Nephron (organoid): ENCODE data around the gene PSMB8.
A peak's percentile ranks its signal among the peaks of the same experiment; 100 is the strongest.

ENCODE experiments used
- H3K27ac Mint-ChIP-seq, 3 experiments: 2 replicates each; pipeline ENCODE4 v1.8.0; 2020; ENCODE audit warnings: mixed read lengths in 3 of 3, mild to moderate bottlenecking in 2 of 3, moderate library complexity in 1 of 3
- H3K27me3 Mint-ChIP-seq: 2 replicates; pipeline ENCODE4 v1.8.0; 2021; ENCODE audit warnings: low read depth, mild to moderate bottlenecking, moderate library complexity, mixed read lengths
- H3K36me3 Mint-ChIP-seq: 2 replicates; pipeline ENCODE4 v1.8.0; 2020; ENCODE audit warnings: low read depth, mixed read lengths
- H3K4me1 Mint-ChIP-seq: 2 replicates; pipeline ENCODE4 v1.8.0; 2020; ENCODE audit warnings: mixed read lengths
- H3K4me3 Mint-ChIP-seq, 3 experiments: 2 replicates each; pipeline ENCODE4 v1.8.0; 2020; ENCODE audit warnings: mild to moderate bottlenecking in 3 of 3, mixed read lengths in 3 of 3, moderate library complexity in 2 of 3
- H3K9me3 Mint-ChIP-seq: 2 replicates; pipeline ENCODE4 v1.8.0; 2020; ENCODE audit warnings: mixed read lengths
- TF ChIP-seq, protein P1 (sequence below), 3 experiments: fragments of 200-600 bp; sonication (generic); IDR thresholded peaks; one replicate each; pipeline ENCODE4 v1.5.0; 2021; ENCODE audit warnings: antibody characterized with exemption in 3 of 3; ENCODE audit not compliant: unreplicated experiment in 3 of 3

PSMB8 gene

GRCh38 chr6:32803416-32803815, 40.4 kb downstream of the PSMB8 start:
- Mint-ChIP-seq H3K4me3 (no peak overlapping the region), H3K36me3 (no peaks in the 10 kb centered on the region), H3K27ac (no peak overlapping the region), H3K27me3 (peaks cover 82% of the 10 kb centered on the region), H3K9me3 (peaks cover 5% of the 10 kb centered on the region), H3K4me1 (no peaks in the 10 kb centered on the region)
- TF ChIP-seq, protein P1, sequence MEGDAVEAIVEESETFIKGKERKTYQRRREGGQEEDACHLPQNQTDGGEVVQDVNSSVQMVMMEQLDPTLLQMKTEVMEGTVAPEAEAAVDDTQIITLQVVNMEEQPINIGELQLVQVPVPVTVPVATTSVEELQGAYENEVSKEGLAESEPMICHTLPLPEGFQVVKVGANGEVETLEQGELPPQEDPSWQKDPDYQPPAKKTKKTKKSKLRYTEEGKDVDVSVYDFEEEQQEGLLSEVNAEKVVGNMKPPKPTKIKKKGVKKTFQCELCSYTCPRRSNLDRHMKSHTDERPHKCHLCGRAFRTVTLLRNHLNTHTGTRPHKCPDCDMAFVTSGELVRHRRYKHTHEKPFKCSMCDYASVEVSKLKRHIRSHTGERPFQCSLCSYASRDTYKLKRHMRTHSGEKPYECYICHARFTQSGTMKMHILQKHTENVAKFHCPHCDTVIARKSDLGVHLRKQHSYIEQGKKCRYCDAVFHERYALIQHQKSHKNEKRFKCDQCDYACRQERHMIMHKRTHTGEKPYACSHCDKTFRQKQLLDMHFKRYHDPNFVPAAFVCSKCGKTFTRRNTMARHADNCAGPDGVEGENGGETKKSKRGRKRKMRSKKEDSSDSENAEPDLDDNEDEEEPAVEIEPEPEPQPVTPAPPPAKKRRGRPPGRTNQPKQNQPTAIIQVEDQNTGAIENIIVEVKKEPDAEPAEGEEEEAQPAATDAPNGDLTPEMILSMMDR (IDR thresholded peaks at IDR 0.05; ENCODE audit: unreplicated experiment in 3 of 3): no peak

GRCh38 chr6:32799740-32800139, 44.1 kb downstream of the PSMB8 start:
- H3K4me1 Mint-ChIP-seq: no peaks in the 10 kb centered on the region
- TF ChIP-seq, protein P1 (IDR thresholded peaks at IDR 0.05; ENCODE audit: unreplicated experiment in 3 of 3): no peak
- H3K9me3 Mint-ChIP-seq: peaks cover 7% of the 10 kb centered on the region
- H3K4me3 Mint-ChIP-seq: no peak overlapping the region
- no peaks in the 10 kb centered on the region for H3K36me3 Mint-ChIP-seq
- no peak overlapping the region for H3K27ac Mint-ChIP-seq
- peaks cover 82% of the 10 kb centered on the region for H3K27me3 Mint-ChIP-seq

GRCh38 chr6:32799168-32799567, 44.7 kb downstream of the PSMB8 start:
- no peaks in the 10 kb centered on the region for H3K4me1 Mint-ChIP-seq
- no peak overlapping the region for H3K4me3 Mint-ChIP-seq
- TF ChIP-seq, protein P1 (IDR thresholded peaks at IDR 0.05; ENCODE audit: unreplicated experiment in 3 of 3): no peak
- H3K9me3 Mint-ChIP-seq: peaks cover 7% of the 10 kb centered on the region
- H3K27ac Mint-ChIP-seq: no peak overlapping the region
- H3K36me3 Mint-ChIP-seq: no peaks in the 10 kb centered on the region
- H3K27me3 Mint-ChIP-seq: peaks cover 82% of the 10 kb centered on the region

- H3K27ac Mint-ChIP-seq: no peak overlapping the region
- no peaks in the 10 kb centered on the region for H3K36me3 Mint-ChIP-seq
- peak overlapping the region; percentile 61 to 75 (median 70) for H3K4me3 Mint-ChIP-seq
- H3K27me3 Mint-ChIP-seq: peaks cover 82% of the 10 kb centered on the region
- H3K9me3 Mint-ChIP-seq: peaks cover 7% of the 10 kb centered on the region
- TF ChIP-seq, protein P1 (IDR thresholded peaks at IDR 0.05; ENCODE audit: unreplicated experiment in 3 of 3): peak; percentile 83 to 88 (median 86)
- no peaks in the 10 kb centered on the region for H3K4me1 Mint-ChIP-seq
Measured at GRCh38 chr6:32796848-32797776, 46.7 kb downstream of the PSMB8 start.

DNA sequence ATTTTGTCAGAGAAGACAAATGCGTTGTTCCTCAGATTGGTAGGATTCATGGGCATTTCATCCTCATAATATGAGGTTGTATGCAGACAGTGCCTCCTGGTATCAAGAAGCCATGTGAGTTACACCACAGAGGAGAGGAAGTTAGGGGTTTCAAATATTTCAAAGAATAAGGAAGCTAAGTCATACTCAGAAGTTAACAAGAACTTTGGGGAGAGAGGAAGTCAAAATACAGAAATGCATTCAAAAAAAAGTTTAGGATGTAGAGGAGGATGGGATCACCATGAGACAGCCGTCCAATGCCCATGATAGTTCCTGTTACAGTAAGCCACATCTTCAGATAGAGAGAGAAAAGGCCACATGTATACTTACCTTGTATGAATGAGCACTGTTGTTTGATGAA, 49.3 kb downstream of the PSMB8 start:
- Mint-ChIP-seq H3K4me3 (no peak overlapping the region), H3K27me3 (peaks cover 82% of the 10 kb centered on the region), H3K27ac (no peak overlapping the region), H3K36me3 (no peaks in the 10 kb centered on the region), H3K9me3 (peaks cover 7% of the 10 kb centered on the region), H3K4me1 (no peaks in the 10 kb centered on the region)
- TF ChIP-seq, protein P1 (IDR thresholded peaks at IDR 0.05; ENCODE audit: unreplicated experiment in 3 of 3): no peak
